GM12891 (cell line): ENCODE results near the gene DPP7.
"Not testable (repeated sequence)": the region's sequence is repeated elsewhere in the genome, so short reads cannot be mapped to it uniquely, and the experiment has no call there.

Source experiments
- DNase-seq: peaks from one replicate; pipeline ENCODE4 v3.0.0; 2011; ENCODE audit warnings: low spot score; ENCODE audit not compliant: insufficient read length
- FAIRE-seq: peaks from 2 replicates; lab custom pipeline; 2011; peaks lifted over from hg19 to GRCh38; lab: Jason Lieb, UNC
- PAX5 ChIP-seq: IDR thresholded peaks from 2 replicates; pipeline ENCODE4 v1.6.1; 2011; ENCODE audit warnings: low read length, moderate library complexity, mild to moderate bottlenecking; ENCODE audit not compliant: insufficient read depth, severe bottlenecking
- POLR2A ChIP-seq: IDR thresholded peaks from 2 replicates; pipeline ENCODE4 v1.6.1; 2011; ENCODE audit warnings: low read depth, low read length, control low read depth
- POLR2AphosphoS5 ChIP-seq: IDR thresholded peaks from 2 replicates; pipeline ENCODE4 v1.6.1; 2011; ENCODE audit warnings: low read depth, low read length, control low read depth
- POU2F2 ChIP-seq: IDR thresholded peaks from 2 replicates; pipeline ENCODE4 v1.6.1; 2011; ENCODE audit warnings: low read depth, mild to moderate bottlenecking, control low read depth, low read length, moderate library complexity
- SPI1 ChIP-seq: IDR thresholded peaks from 2 replicates; pipeline ENCODE4 v1.6.1; 2011; ENCODE audit warnings: low read depth, low read length, control low read depth
- TAF1 ChIP-seq: IDR thresholded peaks from 2 replicates; pipeline ENCODE4 v1.6.1; 2011; ENCODE audit warnings: low read depth, low read length, control low read depth

Gene DPP7

DNA sequence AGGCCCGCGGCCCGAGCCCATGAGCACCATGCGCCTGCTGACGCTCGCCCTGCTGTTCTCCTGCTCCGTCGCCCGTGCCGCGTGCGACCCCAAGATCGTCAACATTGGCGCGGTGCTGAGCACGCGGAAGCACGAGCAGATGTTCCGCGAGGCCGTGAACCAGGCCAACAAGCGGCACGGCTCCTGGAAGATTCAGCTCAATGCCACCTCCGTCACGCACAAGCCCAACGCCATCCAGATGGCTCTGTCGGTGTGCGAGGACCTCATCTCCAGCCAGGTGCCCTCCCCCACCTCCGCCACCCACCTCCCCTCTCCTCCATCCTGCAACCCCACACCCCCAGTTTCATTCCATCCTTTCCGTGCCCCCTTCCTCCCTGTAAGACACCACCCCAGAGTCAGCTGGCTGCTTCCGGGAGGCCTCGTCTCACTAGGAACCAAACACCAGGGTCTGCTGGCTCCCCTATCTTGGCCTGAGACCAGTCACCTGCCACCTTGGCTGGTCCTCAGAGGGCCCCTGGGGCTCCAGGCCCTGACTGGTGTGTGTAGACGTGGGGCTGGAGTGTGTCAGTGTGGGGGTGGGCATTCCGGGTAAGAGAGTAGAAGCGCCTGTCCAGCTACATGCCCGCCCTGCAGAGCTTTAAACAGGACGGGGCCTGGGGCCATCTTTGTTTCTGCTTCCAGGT is 25.1 kb upstream of the DPP7 start:
- TF ChIP-seq SPI1 = no peak
- no peak for TF ChIP-seq POU2F2
- no peak for TF ChIP-seq POLR2AphosphoS5
- TF ChIP-seq POLR2A = no peak
- TF ChIP-seq TAF1 = no peak
- TF ChIP-seq PAX5 = no peak
- FAIRE-seq (no peak), DNase-seq (no peak)

DNA sequence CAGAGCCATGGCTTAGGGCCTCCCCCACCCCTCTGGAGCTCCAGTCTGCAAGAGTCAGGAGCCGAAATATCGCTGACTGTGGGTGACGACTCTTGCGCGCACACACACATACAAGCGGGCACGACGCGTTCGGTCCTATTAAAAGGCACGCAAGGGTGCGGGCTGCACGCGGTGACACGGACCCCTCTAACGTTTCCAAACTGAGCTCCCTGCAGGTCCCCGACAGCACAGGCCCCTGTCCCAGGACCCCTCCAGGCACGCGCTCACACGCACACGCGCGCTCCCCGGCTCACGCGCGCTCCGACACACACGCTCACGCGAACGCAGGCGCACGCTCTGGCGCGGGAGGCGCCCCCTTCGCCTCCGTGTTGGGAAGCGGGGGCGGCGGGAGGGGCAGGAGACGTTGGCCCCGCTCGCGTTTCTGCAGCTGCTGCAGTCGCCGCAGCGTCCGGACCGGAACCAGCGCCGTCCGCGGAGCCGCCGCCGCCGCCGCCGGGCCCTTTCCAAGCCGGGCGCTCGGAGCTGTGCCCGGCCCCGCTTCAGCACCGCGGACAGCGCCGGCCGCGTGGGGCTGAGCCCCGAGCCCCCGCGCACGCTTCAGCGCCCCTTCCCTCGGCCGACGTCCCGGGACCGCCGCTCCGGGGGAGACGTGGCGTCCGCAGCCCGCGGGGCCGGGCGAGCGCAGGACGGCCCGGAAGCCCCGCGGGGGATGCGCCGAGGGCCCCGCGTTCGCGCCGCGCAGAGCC is 24.4 kb upstream of the DPP7 start, which contains the start of gene GRIN1:
Gene GRIN1 (plus strand): TSS at position 433 of the 746 bp plus-strand sequence. CDS start 333 bp downstream, outside the sequence.
- no peak for TF ChIP-seq SPI1
- TF ChIP-seq POLR2A = no peak
- no peak for TF ChIP-seq POLR2AphosphoS5
- TF ChIP-seq PAX5 = no peak
- no peak for TF ChIP-seq TAF1
- no peak for TF ChIP-seq POU2F2

GRCh38 chr9:137138058-137138721 is 23.7 kb upstream of the DPP7 start:
- FAIRE-seq (no peak), DNase-seq (no peak)
- TF ChIP-seq TAF1 = no peak
- TF ChIP-seq POU2F2 = no peak
- TF ChIP-seq POLR2AphosphoS5 = no peak
- TF ChIP-seq POLR2A = no peak
- TF ChIP-seq PAX5 = no peak
- no peak for TF ChIP-seq SPI1

More for the DNA sequence above, 24.4 kb upstream of the DPP7 start, which contains the start of gene GRIN1:
- DNase-seq (no peak), FAIRE-seq (no peak)

GRCh38 chr9:137136881-137137607 is 22.5 kb upstream of the DPP7 start:
- no peak for TF ChIP-seq PAX5
- TF ChIP-seq SPI1 = no peak
- no peak for TF ChIP-seq POLR2AphosphoS5
- no peak for TF ChIP-seq POLR2A
- no peak for TF ChIP-seq POU2F2
- TF ChIP-seq TAF1 = no peak
- no peak for FAIRE-seq
- DNase-seq = no peak

GRCh38 chr9:137136261-137136880 is 21.8 kb upstream of the DPP7 start:
- no peak for DNase-seq
- FAIRE-seq = no peak

DNA sequence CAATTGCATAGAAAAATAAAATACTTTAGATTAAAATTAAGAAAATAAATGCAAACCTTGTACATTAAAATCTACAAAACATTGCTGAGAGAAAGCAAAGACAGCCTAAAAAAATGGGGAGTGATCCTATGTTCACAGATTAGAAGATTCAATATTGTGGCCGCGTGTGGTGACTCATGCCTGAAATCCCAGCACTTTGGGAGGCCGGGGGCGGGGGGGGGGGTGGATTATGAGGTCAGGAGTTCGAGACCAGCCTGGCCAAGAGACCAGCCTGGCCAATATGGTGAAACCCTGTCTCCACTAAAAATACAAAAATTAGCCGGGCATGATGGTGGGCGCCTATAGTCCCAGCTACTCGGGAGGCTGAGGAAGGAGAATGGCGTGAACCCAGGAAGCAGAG is 20.6 kb upstream of the DPP7 start:
- FAIRE-seq, DNase-seq: not testable (repeated sequence)

More at GRCh38 chr9:137136261-137136880, 21.8 kb upstream of the DPP7 start:
- TF ChIP-seq PAX5 (no peak), POLR2A (no peak), POU2F2 (no peak), TAF1 (no peak), SPI1 (no peak), POLR2AphosphoS5 (no peak)

- FAIRE-seq (no peak), DNase-seq (no peak)
- TF ChIP-seq POLR2A = no peak
- TF ChIP-seq POU2F2 = no peak
- TF ChIP-seq SPI1 = no peak
- TF ChIP-seq POLR2AphosphoS5 = no peak
- TF ChIP-seq TAF1 = no peak
- no peak for TF ChIP-seq PAX5
These were observed 19.7 kb upstream of the DPP7 start for GRCh38 chr9:137134191-137134590.

DNA sequence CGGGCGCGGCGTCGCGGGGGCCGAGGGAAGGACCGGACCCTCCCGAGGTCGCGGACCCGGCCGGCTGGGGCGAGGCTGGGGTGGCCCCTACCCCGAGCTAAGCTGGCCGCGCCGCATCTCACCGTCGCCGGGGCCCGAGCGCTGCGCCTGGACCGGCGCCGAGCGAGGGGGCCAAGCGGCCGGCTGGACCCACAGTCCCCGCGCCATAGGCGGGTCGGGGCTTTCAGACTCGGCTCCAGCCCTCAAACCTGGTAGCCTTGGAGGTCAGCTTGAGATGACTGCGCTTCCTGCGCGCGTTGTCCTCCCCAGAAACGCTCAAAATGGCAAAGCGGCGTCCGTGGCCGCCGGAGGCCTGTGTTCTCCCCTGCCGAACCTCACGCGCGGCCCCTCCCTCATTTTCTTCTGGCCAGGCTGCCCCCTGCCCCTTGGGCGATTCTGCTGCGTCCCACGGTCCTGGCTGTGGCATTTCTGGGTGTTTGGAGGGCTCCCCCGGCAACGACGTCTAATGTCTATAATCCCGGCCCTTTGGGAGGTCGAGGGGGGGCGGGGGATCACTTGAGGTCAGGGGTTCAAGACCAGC is 15.7 kb upstream of the DPP7 start:
- TF ChIP-seq PAX5 = no peak
- DNase-seq = no peak
- FAIRE-seq = peak; percentile 41
